ENCODE data around the gene C11orf52.
"Not testable (repeated sequence)": the region's sequence is repeated elsewhere in the genome, so short reads cannot be mapped to it uniquely, and the experiment has no call there.

C11orf52 gene

GRCh38 chr11:111918390-111919256 is at the start of gene C11orf52:
Gene C11orf52, plus strand, starts transcription at chr11:111918913. Its CDS starts 60 bp downstream, at chr11:111918973.
- peak; percentile 94 for DNase-seq (ENCODE audit: low spot score)

GRCh38 chr11:111870113-111870512 is 48.6 kb upstream of the C11orf52 start:
- no peak for DNase-seq (ENCODE audit: low spot score)

- no peak for DNase-seq (ENCODE audit: low spot score)
These were observed 48.2 kb upstream of the C11orf52 start for GRCh38 chr11:111870522-111870885.

DNA sequence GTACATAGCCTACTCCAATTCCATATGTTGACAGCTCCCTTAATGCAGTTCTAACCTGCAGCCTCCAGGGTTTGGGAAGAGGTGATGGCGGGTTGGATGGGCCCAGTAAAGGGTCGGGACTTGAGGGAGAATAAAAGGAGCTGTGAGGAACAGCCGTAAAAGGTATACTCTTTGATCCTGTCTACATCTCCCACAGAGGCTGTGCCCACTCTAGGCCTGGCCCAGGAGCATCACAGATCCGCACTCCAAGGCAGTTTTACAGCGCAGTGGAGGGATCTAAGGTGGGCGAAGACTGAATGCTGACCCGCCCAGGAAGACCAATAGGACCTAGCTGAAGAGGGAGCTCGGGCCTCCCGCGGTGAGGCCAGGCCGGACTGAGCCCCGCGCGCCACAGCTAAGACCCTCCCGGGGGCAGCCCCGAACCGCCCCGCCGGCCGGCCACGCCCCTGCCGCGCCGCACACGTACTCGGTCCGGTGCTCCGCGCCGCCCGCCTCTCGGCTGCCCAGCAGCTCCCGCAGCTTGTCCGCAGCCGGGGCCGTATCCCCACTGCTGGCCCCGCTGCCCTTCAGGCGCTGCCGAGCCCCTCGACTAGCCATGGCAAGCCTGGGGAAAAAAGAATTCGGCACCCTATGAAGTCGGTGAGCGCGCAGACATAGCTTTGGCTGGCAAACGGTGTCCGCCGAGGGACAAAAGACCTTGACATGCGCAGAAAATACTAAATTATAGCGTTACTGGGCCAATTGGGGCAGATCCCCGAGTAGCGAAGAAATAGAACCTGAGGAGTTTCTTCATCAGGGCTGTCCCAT is 47.6 kb upstream of the C11orf52 start, which contains the start of gene ALG9:
Gene ALG9, minus strand, starts transcription at position 696 of the 807 bp plus-strand sequence. Its CDS starts 99 bp downstream, at position 597.
- peak; percentile 84 for DNase-seq (ENCODE audit: low spot score)

DNA sequence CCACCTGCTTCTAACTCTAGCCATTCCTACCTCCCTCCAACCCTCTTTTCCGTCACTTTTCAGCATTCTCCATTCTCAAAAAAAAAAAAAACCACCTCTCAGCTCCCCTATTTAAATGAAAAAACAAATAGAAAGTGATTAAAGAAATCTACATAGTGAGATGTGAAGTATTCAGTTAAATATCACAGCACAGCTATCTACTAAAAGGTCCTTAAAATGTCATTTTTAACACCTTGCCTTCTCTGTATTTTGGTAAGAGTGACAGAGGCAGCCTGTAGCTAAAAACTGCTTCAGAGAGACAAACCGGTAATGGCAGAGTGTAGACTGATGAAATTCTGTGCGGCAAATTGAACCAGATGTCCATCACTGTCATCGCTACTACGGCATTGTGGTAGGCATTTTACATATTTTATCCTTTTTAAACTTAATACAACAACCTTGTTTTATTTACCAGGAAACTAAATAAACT is 47.0 kb upstream of the C11orf52 start:
- DNase-seq (ENCODE audit: low spot score), result no peak

DNA sequence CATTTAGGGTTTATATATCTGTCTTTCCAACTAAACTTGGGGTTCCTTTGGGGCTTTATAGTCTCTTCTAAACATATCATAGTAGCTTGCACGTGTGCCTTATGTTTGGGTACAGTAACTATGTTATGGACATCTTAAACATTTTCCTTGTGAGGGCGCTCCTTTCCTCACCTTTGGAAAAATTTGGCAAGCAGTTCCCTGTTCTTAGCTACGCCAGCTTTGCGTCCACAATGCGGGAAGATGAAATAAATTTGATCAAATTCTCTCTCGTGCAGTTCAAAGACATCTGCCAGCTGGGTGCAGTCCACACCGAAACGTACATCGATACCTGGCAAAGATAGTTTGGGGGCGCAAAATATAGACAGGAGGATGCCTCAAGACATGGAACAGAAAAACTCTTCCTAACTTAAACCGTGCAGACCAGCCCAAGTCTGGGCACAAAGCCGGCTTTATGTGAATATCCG is 40.3 kb upstream of the C11orf52 start:
- DNase-seq (ENCODE audit: low spot score), result no peak

GRCh38 chr11:111878849-111879636 is 39.7 kb upstream of the C11orf52 start, which contains the start of the genes CFAP68 and FDXACB1:
Gene CFAP68, plus strand, starts transcription at chr11:111879541. Its CDS starts 20 bp downstream, at chr11:111879561.
Gene FDXACB1, minus strand, starts transcription at chr11:111879165. Its CDS starts 33 bp downstream, at chr11:111879132.
- peak; percentile 98 for DNase-seq (ENCODE audit: low spot score)

DNA sequence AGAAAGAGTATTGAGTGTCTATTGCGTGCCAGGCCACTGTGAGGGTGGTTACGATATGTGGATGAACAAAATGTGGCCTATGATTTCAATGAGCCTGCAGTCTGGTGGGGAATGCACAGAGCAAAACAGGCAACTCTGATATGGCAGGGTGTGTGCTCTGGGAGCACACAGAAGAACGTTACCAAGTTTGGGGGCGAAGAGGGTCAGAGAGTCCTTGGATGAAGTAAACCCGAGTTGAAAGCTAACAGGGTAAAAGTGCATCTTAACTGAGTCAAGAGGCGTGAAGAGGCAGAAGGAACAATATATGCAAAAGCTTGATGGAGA is 39.1 kb upstream of the C11orf52 start:
- DNase-seq (ENCODE audit: low spot score), result no peak

- no peak for DNase-seq (ENCODE audit: low spot score)
These were observed 36.5 kb upstream of the C11orf52 start for GRCh38 chr11:111882202-111882601.

GRCh38 chr11:111885053-111885452 is 33.7 kb upstream of the C11orf52 start:
- DNase-seq (ENCODE audit: low spot score), result not testable (repeated sequence)

GRCh38 chr11:111886032-111886431 is 32.7 kb upstream of the C11orf52 start:
- no peak for DNase-seq (ENCODE audit: low spot score)

DNA sequence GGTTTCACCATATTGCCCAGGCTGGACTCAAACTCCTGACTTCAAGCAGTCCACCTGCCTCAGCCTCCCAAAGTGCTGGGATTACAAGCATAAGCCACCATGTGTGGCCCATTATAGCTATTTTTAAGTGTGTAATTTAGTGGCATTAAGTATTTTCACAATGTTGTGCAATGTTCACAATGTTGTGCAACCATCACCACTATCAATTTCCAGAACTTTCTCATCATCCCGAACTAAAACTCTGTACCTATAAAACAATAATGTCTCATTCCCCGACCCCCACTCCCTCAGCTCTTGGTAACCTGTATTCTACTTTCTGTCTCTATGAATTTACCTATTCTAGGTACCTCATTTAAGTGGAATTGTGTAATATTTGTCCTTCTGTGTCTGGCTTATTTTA is 31.9 kb upstream of the C11orf52 start:
- no peak for DNase-seq (ENCODE audit: low spot score)

- no peak for DNase-seq (ENCODE audit: low spot score)
These were observed 13.3 kb upstream of the C11orf52 start for GRCh38 chr11:111905411-111905810.

DNA sequence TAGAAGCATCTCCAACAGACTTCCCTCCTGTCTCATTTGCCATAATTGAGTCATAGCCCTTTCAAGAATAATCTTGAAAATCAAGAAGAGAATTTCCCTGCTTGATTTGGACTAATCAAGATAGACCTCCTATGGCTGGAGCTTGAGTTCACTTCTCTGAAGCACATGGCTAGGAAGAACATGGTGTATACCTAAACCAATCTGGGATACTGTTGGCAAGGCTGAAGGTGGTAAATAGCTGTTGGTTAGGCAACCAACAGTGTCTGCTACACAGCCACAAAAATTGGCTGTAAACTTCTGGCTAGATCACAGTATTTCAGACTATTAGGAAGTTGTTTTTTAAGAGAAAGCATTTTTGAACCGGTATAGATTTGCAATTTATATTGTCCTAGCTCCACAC is 12.0 kb upstream of the C11orf52 start:
- DNase-seq (ENCODE audit: low spot score), result no peak

DNA sequence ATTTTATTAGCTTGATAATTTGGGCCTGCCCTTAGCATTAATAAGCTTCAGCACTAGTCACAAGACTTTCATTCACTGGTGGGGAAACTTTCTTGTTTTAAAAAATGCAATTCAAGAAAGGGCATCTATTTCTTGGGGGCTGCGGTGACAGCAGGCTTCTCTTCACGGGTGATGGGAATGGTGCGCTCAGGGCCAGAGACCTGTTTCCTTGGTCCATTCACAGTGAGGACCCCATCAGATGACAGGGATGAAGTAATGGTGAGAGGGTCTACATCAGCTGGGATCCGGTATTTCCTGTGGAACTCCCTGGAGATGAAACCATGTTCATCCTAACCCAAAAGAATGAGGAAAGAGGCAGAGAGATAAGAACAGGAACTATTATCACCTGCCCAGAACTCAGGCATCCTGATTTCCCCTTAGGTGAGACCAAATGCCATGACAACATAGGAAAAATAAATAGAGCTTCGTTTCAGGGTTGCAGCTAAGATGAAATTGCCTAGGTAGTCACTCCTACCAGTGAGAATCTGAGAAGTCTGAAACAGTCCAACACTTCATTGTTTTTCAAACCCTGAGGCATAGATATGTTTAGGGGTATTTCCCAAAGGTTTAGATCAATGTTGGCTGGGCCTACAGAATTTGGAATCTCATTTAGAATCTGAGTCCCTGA is 9.9 kb upstream of the C11orf52 start:
- no peak for DNase-seq (ENCODE audit: low spot score)

DNA sequence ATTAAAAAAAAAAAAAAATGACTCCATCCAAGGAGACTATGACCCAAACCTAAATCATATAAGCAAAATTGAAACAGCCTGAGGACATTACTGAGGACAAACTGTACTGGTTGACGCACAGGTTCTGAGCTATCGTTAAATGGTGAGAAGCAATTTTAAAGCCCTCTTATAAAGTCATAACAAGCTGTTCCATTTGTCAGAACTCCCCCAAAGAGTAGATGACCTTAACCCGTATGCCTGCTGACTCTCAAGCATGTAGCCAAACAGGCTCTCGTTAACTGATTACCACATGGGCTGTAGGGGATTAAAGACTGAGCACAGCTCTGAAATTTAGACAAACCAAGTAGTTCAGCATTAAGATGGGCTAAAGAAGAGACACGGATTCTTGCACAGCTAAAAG is 9.3 kb upstream of the C11orf52 start:
- no peak for DNase-seq (ENCODE audit: low spot score)

GRCh38 chr11:111910676-111911562 is 7.8 kb upstream of the C11orf52 start:
- no peak for DNase-seq (ENCODE audit: low spot score)

DNA sequence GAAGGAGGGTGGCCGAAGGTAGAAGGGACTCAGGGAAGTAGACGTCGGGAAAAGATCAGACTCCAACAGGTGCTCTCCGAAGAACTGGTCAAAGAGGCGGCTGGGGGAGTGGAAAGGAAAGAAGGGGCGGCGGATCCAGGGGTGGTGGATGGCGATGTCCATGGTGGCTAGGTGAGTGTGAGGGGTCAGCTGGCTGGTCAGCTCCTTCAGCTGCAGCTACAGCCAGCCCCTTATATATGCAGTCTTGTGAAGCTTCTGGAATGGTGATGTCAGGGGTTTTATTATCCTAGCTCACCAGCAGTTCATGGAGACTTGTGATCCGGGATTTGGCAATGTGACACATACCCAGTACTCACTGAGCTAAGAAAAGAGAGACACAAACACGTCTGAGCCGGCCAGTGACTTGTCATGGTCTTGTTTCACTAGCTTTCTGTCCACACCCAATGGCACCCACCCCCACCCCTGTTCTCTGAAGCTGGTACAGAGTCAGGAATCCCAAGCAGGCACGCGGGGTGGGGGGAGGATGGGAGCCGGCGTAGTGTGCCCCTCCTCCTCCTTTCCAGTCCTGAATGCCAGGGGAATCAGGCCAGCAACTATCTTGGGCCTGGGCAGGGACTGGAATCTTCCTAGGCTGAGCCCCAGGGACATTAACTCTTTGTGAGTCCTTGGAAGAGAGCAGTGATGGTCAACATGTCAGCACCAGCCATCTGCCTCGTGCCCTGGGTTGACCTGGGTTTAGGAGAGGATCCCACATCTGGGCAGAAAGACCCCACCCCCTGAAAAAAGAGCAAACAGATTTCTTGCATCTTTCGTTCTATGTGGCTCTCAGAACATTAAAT is 6.9 kb upstream of the C11orf52 start, which contains the start of gene CRYAB:
Gene CRYAB, minus strand, starts transcription at position 208 of the 839 bp plus-strand sequence. Its CDS starts 46 bp downstream, at position 162.
- DNase-seq (ENCODE audit: low spot score), result peak; percentile 99

DNA sequence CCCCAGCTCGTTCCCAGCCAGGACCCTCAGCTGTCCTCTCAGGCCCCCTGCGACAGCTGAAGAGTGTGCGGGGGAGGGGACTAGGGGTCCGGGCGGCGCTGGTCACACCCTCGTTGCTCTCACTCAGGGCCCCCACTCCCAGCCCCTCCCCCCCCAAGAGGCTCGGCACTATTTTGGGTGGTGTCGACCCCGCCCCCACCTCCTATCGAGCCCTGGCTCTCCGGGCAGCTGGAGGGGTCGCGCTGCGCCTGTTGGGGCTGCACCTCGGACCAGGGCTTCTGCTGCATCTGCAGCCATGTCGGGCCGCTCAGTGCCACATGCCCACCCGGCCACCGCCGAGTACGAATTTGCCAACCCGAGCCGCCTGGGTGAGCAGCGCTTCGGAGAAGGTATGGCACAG is 6.2 kb upstream of the C11orf52 start, which contains the start of gene HSPB2:
Gene HSPB2, plus strand, starts transcription at position 200 of the 400 bp plus-strand sequence. Its CDS starts 96 bp downstream, at position 296.
- DNase-seq (ENCODE audit: low spot score), result no peak

Data from kidney tubule cell (primary cell).